WTC11 (cell line): ENCODE measurements around the gene PLA2G5.

ENCODE experiments used
- JAZF1 ChIP-seq: fragments of 250-450 bp; sonication (Bioruptor Pico); IDR thresholded peaks from 2 replicates; pipeline ENCODE4 v1.9.0; 2021; ENCODE audit warnings: moderate library complexity, mild to moderate bottlenecking, inconsistent platforms
- ZMAT4 ChIP-seq: fragments of 250-450 bp; sonication (Bioruptor Pico); IDR thresholded peaks from 2 replicates; pipeline ENCODE4 v1.9.0; 2021; ENCODE audit warnings: mild to moderate bottlenecking
- ZNF121 ChIP-seq: sonication (generic); formaldehyde crosslinking; IDR thresholded peaks from 2 replicates; pipeline ENCODE4 v1.8.0; 2023; ENCODE audit warnings: missing genetic modification reagents
- TF ChIP-seq, protein P1 (sequence below): fragments of 200-600 bp; IDR thresholded peaks from 2 replicates; pipeline ENCODE4 v1.8.0; 2022; ENCODE audit warnings: antibody characterized with exemption

DNA sequence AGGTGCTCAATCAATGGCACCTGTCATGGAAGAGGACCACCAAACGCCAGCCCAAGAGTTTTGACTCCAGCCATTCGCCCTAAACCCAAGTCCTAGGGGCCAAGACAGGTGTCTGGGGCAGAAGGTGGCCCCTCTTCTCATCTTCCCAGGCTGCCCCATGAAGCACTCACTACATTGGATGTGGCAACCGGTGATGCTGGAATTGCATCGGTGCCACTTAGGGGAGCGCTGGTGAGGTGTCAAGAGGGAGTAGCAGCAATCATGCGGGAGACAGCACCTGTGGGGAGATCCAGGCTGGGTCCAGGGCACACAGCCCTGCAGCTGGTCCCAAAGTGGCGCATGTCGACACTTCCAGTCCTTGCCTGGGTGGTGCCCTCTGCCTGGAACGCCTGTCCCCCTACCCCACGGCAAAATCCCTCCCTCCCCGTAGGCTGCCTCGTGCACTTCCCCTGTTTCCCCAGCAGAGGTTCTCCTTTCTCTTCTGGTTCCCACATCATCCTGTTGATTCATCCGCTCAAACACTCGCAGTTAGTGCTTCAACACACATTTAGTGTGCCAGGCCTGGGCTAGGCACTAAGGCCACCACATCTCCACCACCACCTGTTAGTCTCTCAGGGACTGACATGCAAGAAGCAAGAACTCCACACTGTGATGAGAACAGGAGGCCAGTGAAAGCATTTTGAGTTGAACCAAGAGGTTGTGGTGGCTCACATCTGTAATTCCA lies 30.8 kb downstream of the PLA2G5 start:
- TF ChIP-seq ZNF121 (CRISPR knock-in tag) (no peak), ZMAT4 (CRISPR knock-in tag) (no peak), JAZF1 (CRISPR knock-in tag) (no peak)
- TF ChIP-seq, protein P1, sequence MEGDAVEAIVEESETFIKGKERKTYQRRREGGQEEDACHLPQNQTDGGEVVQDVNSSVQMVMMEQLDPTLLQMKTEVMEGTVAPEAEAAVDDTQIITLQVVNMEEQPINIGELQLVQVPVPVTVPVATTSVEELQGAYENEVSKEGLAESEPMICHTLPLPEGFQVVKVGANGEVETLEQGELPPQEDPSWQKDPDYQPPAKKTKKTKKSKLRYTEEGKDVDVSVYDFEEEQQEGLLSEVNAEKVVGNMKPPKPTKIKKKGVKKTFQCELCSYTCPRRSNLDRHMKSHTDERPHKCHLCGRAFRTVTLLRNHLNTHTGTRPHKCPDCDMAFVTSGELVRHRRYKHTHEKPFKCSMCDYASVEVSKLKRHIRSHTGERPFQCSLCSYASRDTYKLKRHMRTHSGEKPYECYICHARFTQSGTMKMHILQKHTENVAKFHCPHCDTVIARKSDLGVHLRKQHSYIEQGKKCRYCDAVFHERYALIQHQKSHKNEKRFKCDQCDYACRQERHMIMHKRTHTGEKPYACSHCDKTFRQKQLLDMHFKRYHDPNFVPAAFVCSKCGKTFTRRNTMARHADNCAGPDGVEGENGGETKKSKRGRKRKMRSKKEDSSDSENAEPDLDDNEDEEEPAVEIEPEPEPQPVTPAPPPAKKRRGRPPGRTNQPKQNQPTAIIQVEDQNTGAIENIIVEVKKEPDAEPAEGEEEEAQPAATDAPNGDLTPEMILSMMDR, result peak; percentile 62
